ENCODE measurements around the gene SYT9. TPM values are rescaled to one million over a fixed set of nuclear protein-coding genes. Genes with fewer than 3 reads are reported as not detected.

SYT9 gene
- total RNA-seq, 4 donors from 2014 or later: 0.14 to 0.16 TPM; not detected in 2

GRCh38 chr11:7383406-7383805, 131.7 kb downstream of the SYT9 start:
- DNase-seq: no peak

GRCh38 chr11:7384691-7385090, 133.0 kb downstream of the SYT9 start:
- Histone ChIP-seq H3K4me1 (no peaks in the 10 kb centered on the region), H3K9me3 (no peaks in the 10 kb centered on the region), H3K4me3 (no peak overlapping the region), H3K27me3 (no peaks in the 10 kb centered on the region), H3K36me3 (no peaks in the 10 kb centered on the region), H3K27ac (no peak overlapping the region)
- TF ChIP-seq CTCF (IDR thresholded peaks at IDR 0.05) (no peak), POLR2AphosphoS5 (IDR thresholded peaks at IDR 0.05) (no peak), POLR2A (IDR thresholded peaks at IDR 0.05) (no peak)
- intact Hi-C loops (cut with DNase I; ENCODE audit: low total_unique reads) (no loop called here), in situ Hi-C loops (cut with MboI; ENCODE audit: low pct_ligation_motif_present in 1 of 4, low pct_unique_long_range_greater_than_20kb in 1 of 4, low sequenced_read_pairs in 3 of 4) (no loop called here)
- DNase-seq: no peak

More at GRCh38 chr11:7383406-7383805, 131.7 kb downstream of the SYT9 start:
- no peaks in the 10 kb centered on the region for H3K27me3 ChIP-seq
- intact Hi-C loops (cut with DNase I; ENCODE audit: low total_unique reads) (no loop called here), in situ Hi-C loops (cut with MboI; ENCODE audit: low pct_ligation_motif_present in 1 of 4, low pct_unique_long_range_greater_than_20kb in 1 of 4, low sequenced_read_pairs in 3 of 4) (no loop called here)
- WGBS, 2 donors (ENCODE audit: low coverage in 1 of 2): 58 to 64% methylated on average over 4 of the region's 4 CpGs
- H3K4me1 ChIP-seq: no peaks in the 10 kb centered on the region
- TF ChIP-seq POLR2AphosphoS5 (IDR thresholded peaks at IDR 0.05) (no peak), CTCF (IDR thresholded peaks at IDR 0.05) (no peak), POLR2A (IDR thresholded peaks at IDR 0.05) (no peak)
- H3K27ac ChIP-seq: no peak overlapping the region
- H3K4me3 ChIP-seq: no peak overlapping the region
- H3K9me3 ChIP-seq: no peaks in the 10 kb centered on the region
- H3K36me3 ChIP-seq: no peaks in the 10 kb centered on the region

- H3K4me1 ChIP-seq: no peaks in the 10 kb centered on the region
- H3K27ac ChIP-seq: no peak overlapping the region
- no peak for DNase-seq
- WGBS, 2 donors (ENCODE audit: low coverage in 1 of 2): 85 to 90% methylated on average over 1 of the region's 1 CpG
- H3K27me3 ChIP-seq: no peaks in the 10 kb centered on the region
- H3K4me3 ChIP-seq: no peak overlapping the region
- TF ChIP-seq CTCF (IDR thresholded peaks at IDR 0.05) (no peak), POLR2A (IDR thresholded peaks at IDR 0.05) (no peak), EP300 (IDR thresholded peaks at IDR 0.05; ENCODE audit: low read depth) (no peak), POLR2AphosphoS5 (IDR thresholded peaks at IDR 0.05) (no peak)
- intact Hi-C loops (cut with DNase I; ENCODE audit: low total_unique reads) (no loop called here), in situ Hi-C loops (cut with MboI; ENCODE audit: low pct_ligation_motif_present in 1 of 4, low pct_unique_long_range_greater_than_20kb in 1 of 4, low sequenced_read_pairs in 3 of 4) (no loop called here)
- no peaks in the 10 kb centered on the region for H3K36me3 ChIP-seq
- H3K9me3 ChIP-seq: no peaks in the 10 kb centered on the region
Measured at GRCh38 chr11:7385532-7385931, 133.8 kb downstream of the SYT9 start.

- Histone ChIP-seq H3K4me3 (no peak overlapping the region), H3K9me3 (no peaks in the 10 kb centered on the region), H3K36me3 (no peaks in the 10 kb centered on the region), H3K27ac (no peak overlapping the region), H3K27me3 (no peaks in the 10 kb centered on the region), H3K4me1 (peaks cover 0 to 6% (median 0%) of the 10 kb centered on the region in 4 donors)
- WGBS, 2 donors (ENCODE audit: low coverage in 1 of 2): 58 to 70% methylated on average over 5 to 8 of the region's 8 CpGs
- intact Hi-C loops (cut with DNase I; ENCODE audit: low total_unique reads) (no loop called here), in situ Hi-C loops (cut with MboI; ENCODE audit: low pct_ligation_motif_present in 1 of 4, low pct_unique_long_range_greater_than_20kb in 1 of 4, low sequenced_read_pairs in 3 of 4) (no loop called here)
- TF ChIP-seq POLR2AphosphoS5 (IDR thresholded peaks at IDR 0.05) (no peak), POLR2A (IDR thresholded peaks at IDR 0.05) (no peak), EP300 (IDR thresholded peaks at IDR 0.05; ENCODE audit: low read depth) (no peak), CTCF (IDR thresholded peaks at IDR 0.05) (no peak)
- DNase-seq: no peak
Measured at GRCh38 chr11:7413961-7414915, 162.5 kb downstream of the SYT9 start.
